22Rv1 (cell line): ENCODE results near the gene HOXA3.

Experiments used
- H3K27ac ChIP-seq: fragments of 450-650 bp; 2 replicates; pipeline ENCODE4 v1.5.1; 2017
- ZFX ChIP-seq: fragments of 450-650 bp; IDR thresholded peaks from 2 replicates; pipeline ENCODE4 v1.6.1; 2017; ENCODE audit warnings: antibody characterized with exemption, borderline replicate concordance
- TF ChIP-seq, protein P1 (sequence below): fragments of 450-650 bp; IDR thresholded peaks from 2 replicates; pipeline ENCODE4 v1.5.1; 2017; ENCODE audit warnings: mild to moderate bottlenecking

The HOXA3 gene

DNA sequence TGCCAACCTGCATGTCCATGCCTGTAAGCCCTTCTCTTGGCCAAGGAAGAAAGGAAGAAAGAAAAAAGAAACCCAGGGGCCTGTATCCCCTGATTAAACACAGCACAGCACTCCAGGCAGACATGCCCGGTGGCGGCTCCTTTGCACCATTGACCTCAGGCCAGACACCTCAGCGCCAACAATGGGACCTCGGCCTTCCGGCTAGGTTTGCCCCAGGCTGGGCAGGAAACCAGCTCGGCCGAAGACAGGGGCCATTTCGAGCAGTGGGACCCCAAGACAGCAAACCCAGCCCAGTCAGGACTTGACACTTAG, 18.9 kb upstream of the HOXA3 start:
- TF ChIP-seq, protein P1, sequence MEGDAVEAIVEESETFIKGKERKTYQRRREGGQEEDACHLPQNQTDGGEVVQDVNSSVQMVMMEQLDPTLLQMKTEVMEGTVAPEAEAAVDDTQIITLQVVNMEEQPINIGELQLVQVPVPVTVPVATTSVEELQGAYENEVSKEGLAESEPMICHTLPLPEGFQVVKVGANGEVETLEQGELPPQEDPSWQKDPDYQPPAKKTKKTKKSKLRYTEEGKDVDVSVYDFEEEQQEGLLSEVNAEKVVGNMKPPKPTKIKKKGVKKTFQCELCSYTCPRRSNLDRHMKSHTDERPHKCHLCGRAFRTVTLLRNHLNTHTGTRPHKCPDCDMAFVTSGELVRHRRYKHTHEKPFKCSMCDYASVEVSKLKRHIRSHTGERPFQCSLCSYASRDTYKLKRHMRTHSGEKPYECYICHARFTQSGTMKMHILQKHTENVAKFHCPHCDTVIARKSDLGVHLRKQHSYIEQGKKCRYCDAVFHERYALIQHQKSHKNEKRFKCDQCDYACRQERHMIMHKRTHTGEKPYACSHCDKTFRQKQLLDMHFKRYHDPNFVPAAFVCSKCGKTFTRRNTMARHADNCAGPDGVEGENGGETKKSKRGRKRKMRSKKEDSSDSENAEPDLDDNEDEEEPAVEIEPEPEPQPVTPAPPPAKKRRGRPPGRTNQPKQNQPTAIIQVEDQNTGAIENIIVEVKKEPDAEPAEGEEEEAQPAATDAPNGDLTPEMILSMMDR: no peak
- no peak for TF ChIP-seq ZFX
- peak overlapping the region; percentile 81; the same call in 1 of the 2 replicates for H3K27ac ChIP-seq

DNA sequence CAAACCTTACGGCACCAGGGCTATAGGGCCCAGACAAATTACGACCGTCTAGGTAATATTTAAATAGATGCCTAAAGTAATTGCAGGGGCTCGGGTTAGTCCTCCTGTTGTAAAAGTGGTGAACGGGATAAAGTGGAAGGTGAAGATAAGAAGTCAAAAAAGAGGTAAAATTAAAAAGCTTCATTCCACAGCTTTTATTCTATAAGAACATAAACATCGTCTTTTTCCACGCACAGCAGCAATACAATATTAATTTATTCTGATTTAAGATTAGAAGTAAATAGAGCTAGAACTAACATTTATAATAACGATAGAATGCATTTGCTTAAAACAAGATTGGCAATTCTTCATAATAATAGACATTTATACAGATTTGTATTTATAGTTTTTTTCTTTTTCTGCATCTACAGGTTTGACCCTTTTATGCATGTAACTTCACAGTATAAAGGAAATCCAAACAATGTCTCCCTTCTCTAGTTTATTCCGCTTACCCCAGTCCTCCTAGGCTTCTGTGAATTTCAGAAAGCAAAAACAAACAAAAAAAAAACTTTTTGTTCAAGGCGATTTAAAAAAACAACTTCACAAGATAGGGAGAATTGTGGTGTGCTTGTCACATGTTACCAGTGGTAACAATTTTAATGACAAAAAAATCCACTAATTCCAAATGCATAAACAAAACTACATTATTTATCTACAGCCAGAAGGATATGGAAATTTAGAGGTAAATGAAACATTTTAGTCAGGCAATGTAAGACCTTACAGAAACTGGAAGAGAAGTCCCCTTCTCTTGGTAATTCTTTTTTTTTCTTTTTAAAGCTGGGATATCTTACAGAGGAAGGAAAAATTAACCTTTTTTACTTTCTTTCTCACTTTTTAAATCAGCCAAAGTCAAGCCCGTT, 18.3 kb upstream of the HOXA3 start:
- H3K27ac ChIP-seq: 0 out of 2 replicates have a peak overlapping the region, but pooled peaks have one; percentile 81
- no peak for TF ChIP-seq ZFX
- TF ChIP-seq, protein P1: no peak

DNA sequence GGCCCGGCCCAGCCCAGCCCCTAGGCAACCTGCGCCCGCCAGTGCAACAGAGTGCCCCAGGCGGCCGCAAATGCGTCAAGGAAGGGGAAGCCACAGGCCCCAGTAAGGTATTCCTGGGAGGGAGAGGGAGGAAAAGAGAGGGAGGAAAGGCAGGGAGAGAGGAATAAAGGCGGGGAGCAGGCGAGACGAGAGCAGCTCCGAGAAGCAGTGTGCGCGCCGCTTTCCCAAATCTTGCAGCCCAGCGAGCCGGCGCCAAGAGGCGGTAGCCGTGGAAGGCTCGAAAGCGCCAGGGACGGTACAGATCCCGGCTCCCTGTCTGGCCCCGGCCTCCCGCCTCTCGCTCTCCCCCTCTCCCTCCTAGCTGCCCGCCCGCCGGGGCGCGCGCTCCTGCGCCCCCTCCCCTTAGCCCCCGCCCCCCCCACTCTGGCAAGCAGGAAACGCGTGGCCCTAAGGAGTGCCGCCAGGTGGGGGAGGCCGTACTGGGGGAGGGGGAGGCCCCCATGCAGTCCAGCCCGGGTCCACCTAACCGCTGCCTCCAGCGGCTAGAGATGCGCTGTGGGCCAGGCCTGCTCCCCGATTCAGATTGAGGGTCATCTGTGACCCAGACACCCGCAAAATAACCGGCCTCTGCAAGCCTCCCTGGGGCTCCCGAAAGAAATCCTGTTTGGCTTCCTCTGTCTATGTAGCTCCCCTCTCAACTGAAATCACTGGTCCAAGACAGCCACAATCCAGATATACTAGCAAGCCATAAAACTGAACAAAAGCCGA, 17.5 kb upstream of the HOXA3 start:
- peak overlapping the region; percentile 48 for H3K27ac ChIP-seq
- TF ChIP-seq, protein P1: 0 out of 2 replicates have a peak, but pooled peaks have one; percentile 13
- no peak for TF ChIP-seq ZFX

DNA sequence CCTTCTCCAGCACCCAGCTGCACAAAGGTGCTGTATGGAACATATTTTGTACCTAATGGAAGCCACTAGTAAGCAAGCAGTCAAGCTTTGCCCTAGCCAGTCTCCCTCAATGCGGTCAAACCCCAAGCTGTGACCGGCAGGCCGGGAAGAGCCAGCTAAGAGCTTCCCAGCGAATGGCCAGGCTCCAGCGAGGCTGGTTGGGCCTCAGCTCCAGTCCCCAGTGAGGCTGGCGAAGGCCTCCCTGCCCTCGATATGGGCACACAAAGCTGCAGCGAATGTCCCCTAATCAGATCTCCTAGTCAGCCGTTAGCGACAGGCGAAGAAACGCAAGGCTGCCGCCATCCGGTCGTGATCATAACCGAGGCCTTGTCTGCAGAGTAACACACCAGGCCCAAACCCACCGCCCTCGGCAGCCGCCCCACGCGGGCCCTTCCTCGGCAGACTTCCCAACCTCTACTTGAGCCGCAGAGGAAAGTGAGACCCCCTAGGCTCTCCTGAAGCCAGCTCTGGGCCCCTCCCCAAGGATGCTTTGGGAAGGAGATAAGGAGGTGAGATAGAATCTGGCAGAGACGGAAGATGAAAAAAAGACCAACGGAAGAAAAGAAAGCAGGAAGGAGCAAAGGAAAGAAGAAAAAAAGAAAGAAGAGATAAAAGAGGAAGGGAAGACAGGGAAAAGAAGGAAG, 16.0 kb upstream of the HOXA3 start:
- H3K27ac ChIP-seq: peak overlapping the region; percentile 48
- TF ChIP-seq, protein P1: no peak
- TF ChIP-seq ZFX: no peak

DNA sequence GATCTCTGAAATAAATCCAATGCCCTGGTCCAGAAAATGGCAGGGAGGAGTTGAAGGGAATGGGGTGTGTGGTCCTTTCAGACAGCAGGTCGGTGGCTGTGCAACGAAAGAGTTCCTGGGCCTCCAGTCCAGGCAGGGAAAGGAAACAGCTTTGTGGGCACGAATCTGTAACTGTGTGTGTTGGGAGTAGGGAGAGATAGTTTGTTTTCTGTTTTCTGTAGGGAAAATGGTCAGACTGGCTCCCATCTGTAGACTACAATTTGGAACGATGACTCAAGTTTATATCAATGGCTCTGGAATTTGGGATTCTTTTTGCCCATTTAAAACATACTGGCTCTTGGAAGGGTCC, 15.5 kb upstream of the HOXA3 start:
- TF ChIP-seq, protein P1: no peak
- TF ChIP-seq ZFX: no peak
- peak overlapping the region; percentile 48 for H3K27ac ChIP-seq

DNA sequence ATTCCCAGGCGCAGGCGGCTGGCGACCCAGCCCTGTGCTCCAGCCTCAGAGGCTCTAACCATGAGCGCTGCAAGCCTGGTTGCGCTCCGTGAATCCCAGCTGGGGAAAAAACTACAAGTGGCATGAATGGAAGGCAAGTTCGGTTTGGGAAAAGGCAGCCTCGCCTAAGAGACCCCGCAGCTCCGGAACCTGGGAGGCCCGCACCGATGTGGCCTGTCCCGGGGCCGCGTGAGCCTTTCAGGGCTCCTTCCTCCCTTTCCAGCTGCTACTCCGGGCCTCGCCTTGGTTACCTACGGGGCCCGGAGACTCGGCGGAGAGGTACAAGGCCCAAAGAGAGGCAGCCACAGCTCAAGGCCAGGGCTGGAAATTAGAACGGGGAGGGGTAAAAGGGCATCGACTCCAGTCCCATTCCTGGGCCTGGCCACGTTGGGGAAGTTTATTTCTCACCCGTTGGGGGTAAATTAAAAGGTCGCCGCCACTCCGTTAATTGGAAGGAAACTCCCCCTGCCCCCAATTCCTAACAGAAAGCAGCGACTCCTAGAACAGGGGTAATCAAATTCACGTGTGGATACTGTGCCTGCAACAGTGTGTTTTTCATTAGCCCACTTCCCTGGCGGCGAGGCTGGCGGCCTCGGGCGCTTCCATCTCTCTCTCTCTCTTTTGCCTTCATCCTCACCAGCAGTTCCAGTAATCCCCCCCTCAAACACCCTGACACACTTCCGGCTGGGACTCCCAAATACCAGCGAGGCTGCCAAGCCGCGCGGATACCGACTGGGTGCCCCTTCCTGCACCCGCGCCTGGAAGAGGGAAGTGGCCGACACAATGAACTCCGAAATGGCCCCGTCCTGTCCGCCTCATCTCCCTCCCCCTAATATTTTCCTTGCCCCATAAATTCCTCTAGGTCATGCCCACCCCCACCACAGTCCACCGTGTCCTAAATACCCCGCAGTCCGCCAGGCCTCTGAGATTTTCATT, 14.4 kb upstream of the HOXA3 start:
- TF ChIP-seq, protein P1: no peak
- H3K27ac ChIP-seq: no peak overlapping the region
